Tibial nerve (tissue), 4 donors: Measurements from ENCODE around the gene ANXA10. TPM values are rescaled to one million over a fixed set of nuclear protein-coding genes. Genes with fewer than 3 reads are reported as not detected.

Source experiments
- DNase-seq, 2 donors: peaks; one replicate each; pipeline ENCODE4 v3.0.0-alpha.2; 2019; ENCODE audit warnings: low spot score in 2 of 2
- H3K27ac ChIP-seq, 4 donors: fragments of 200-600 bp; sonication (generic) in 3 of 4; one replicate each; pipeline ENCODE4 v1.5.1; 2017 to 2019; ENCODE audit warnings: mild to moderate bottlenecking in 1 of 4
- H3K27me3 ChIP-seq, 2 donors: fragments of 200-600 bp; sonication (generic) in 1 of 2; one replicate each; pipeline versions ENCODE4 v1.5.1 to v1.6.0; 2017 to 2019
- H3K36me3 ChIP-seq, 3 donors: fragments of 200-600 bp; sonication (generic); one replicate each; pipeline ENCODE4 v1.5.1; 2018 to 2019
- H3K4me1 ChIP-seq, 4 donors: fragments of 200-600 bp; sonication (generic) in 3 of 4; one replicate each; pipeline ENCODE4 v1.5.1; 2017 to 2019
- H3K4me3 ChIP-seq, 4 donors: fragments of 200-600 bp; sonication (generic) in 3 of 4; one replicate each; pipeline ENCODE4 v1.5.1; 2017 to 2019; ENCODE audit warnings: mild to moderate bottlenecking in 1 of 4, moderate library complexity in 1 of 4
- H3K9me3 ChIP-seq, 4 donors: fragments of 200-600 bp; sonication (generic) in 3 of 4; one replicate each; pipeline ENCODE4 v1.5.1; 2017 to 2019
- CTCF ChIP-seq, 5 experiments: fragments of 200-600 bp in 3 of 5; fragments of 450-650 bp in 2 of 5; sonication (generic) in 3 of 5; IDR thresholded peaks; one replicate each; pipeline ENCODE4 v1.5.1; 2016 to 2019; ENCODE audit warnings: antibody characterized with exemption in 5 of 5, mild to moderate bottlenecking in 3 of 5, moderate library complexity in 2 of 5
- EP300 ChIP-seq, 2 donors: sonication (generic); formaldehyde crosslinking; IDR thresholded peaks; one replicate each; pipeline ENCODE4 v1.6.1; 2017; ENCODE audit warnings: antibody characterized with exemption in 2 of 2, mild to moderate bottlenecking in 1 of 2
- POLR2A ChIP-seq, 2 donors: fragments of 450-650 bp; IDR thresholded peaks; one replicate each; pipeline ENCODE4 v1.6.1; 2017; ENCODE audit warnings: antibody characterized with exemption in 2 of 2, mild to moderate bottlenecking in 2 of 2, moderate library complexity in 2 of 2
- WGBS, 2 donors: methylation state at CpG; one replicate each; pipeline ENCODE4 v1.1.5; 2018; 5-methylcytosine and 5-hydroxymethylcytosine counted together
- total RNA-seq, 4 donors: library from RNA; depleted of rRNA; stranded (reverse); fragments of >200 nt; gene quantifications; one replicate each; pipeline ENCODE4 v1.1.0, GENCODE V29; 2016

Gene ANXA10
- total RNA-seq, 4 donors from 2014 or later = not detected

- TF ChIP-seq POLR2A (IDR thresholded peaks at IDR 0.05) = no peak
- TF ChIP-seq EP300 (IDR thresholded peaks at IDR 0.05) = no peak
- no peak for TF ChIP-seq CTCF (IDR thresholded peaks at IDR 0.05)
- no peak overlapping the region for H3K4me3 ChIP-seq
- no peaks in the 10 kb centered on the region for H3K4me1 ChIP-seq
- no peak for DNase-seq
- no peak overlapping the region for H3K27ac ChIP-seq
- WGBS, 2 donors = 70 to 74% methylated on average over 2 of the region's 2 CpGs
- H3K9me3 ChIP-seq = no peaks in the 10 kb centered on the region
- no peaks in the 10 kb centered on the region for H3K36me3 ChIP-seq
- H3K27me3 ChIP-seq = no peaks in the 10 kb centered on the region
Observed at GRCh38 chr4:168126952-168127351, 34.6 kb downstream of the ANXA10 start.

- Histone ChIP-seq H3K4me3 (no peak overlapping the region), H3K27ac (no peak overlapping the region), H3K27me3 (no peaks in the 10 kb centered on the region), H3K4me1 (no peaks in the 10 kb centered on the region), H3K9me3 (no peaks in the 10 kb centered on the region), H3K36me3 (no peaks in the 10 kb centered on the region)
- TF ChIP-seq EP300 (IDR thresholded peaks at IDR 0.05) (no peak), CTCF (IDR thresholded peaks at IDR 0.05) (no peak), POLR2A (IDR thresholded peaks at IDR 0.05) (no peak)
- no peak for DNase-seq
Observed at GRCh38 chr4:168128601-168129000, 36.3 kb downstream of the ANXA10 start.

GRCh38 chr4:168129046-168129772 is 36.9 kb downstream of the ANXA10 start:
- Histone ChIP-seq H3K4me1 (no peaks in the 10 kb centered on the region), H3K9me3 (no peaks in the 10 kb centered on the region), H3K27me3 (no peaks in the 10 kb centered on the region), H3K4me3 (no peak overlapping the region), H3K36me3 (no peaks in the 10 kb centered on the region), H3K27ac (no peak overlapping the region)
- 45 to 50% methylated on average over 6 of the region's 6 CpGs for WGBS, 2 donors
- no peak for DNase-seq
- TF ChIP-seq EP300 (IDR thresholded peaks at IDR 0.05) (no peak), POLR2A (IDR thresholded peaks at IDR 0.05) (no peak), CTCF (IDR thresholded peaks at IDR 0.05) (no peak)

- no peaks in the 10 kb centered on the region for H3K36me3 ChIP-seq
- no peak overlapping the region for H3K27ac ChIP-seq
- TF ChIP-seq POLR2A (IDR thresholded peaks at IDR 0.05) (no peak), EP300 (IDR thresholded peaks at IDR 0.05) (no peak), CTCF (IDR thresholded peaks at IDR 0.05) (no peak)
- 65 to 67% methylated on average over 2 of the region's 2 CpGs for WGBS, 2 donors
- no peak for DNase-seq
- no peaks in the 10 kb centered on the region for H3K4me1 ChIP-seq
- no peaks in the 10 kb centered on the region for H3K9me3 ChIP-seq
- H3K4me3 ChIP-seq = no peak overlapping the region
- H3K27me3 ChIP-seq = no peaks in the 10 kb centered on the region
Observed at GRCh38 chr4:168129802-168130201, 37.5 kb downstream of the ANXA10 start.

GRCh38 chr4:168131196-168131595 is 38.9 kb downstream of the ANXA10 start:
- no peak for DNase-seq
- Histone ChIP-seq H3K4me1 (no peaks in the 10 kb centered on the region), H3K9me3 (no peaks in the 10 kb centered on the region), H3K4me3 (no peak overlapping the region), H3K27ac (no peak overlapping the region), H3K36me3 (no peaks in the 10 kb centered on the region), H3K27me3 (no peaks in the 10 kb centered on the region)
- TF ChIP-seq EP300 (IDR thresholded peaks at IDR 0.05) (no peak), POLR2A (IDR thresholded peaks at IDR 0.05) (no peak), CTCF (IDR thresholded peaks at IDR 0.05) (no peak)
